SU-DHL-6 (cell line): ENCODE results near the gene PIP5K1B.

Experiments
- H2AFZ ChIP-seq: fragments of 200-600 bp; sonication (generic); 2 replicates; pipeline ENCODE4 v1.6.1; 2014; ENCODE audit warnings: low read depth, mild to moderate bottlenecking, moderate library complexity, mixed read lengths, antibody characterized with exemption, low read length; ENCODE audit not compliant: severe bottlenecking
- H3F3A ChIP-seq: fragments of 200-600 bp; shearing (Covaris generic); 2 replicates; pipeline ENCODE4 v1.6.0; 2016; ENCODE audit warnings: antibody characterized with exemption, mild to moderate bottlenecking; ENCODE audit not compliant: insufficient read depth
- H3K27ac ChIP-seq: fragments of 200-600 bp; sonication (generic); 2 replicates; pipeline ENCODE4 v1.5.1; 2016; ENCODE audit warnings: low read depth, mild to moderate bottlenecking, low read length, moderate library complexity, mixed read lengths
- H3K27me3 ChIP-seq: fragments of 200-600 bp; sonication (generic), shearing (Covaris generic); 2 replicates; pipeline ENCODE4 v1.6.0; 2014; ENCODE audit warnings: mild to moderate bottlenecking, low read length
- H3K36me3 ChIP-seq: fragments of 200-600 bp; sonication (generic); 2 replicates; pipeline ENCODE4 v1.6.1; 2014; ENCODE audit warnings: mild to moderate bottlenecking, low read length, mixed read lengths
- H3K4me2 ChIP-seq: fragments of 300-600, 200-600 bp; shearing (Covaris generic), sonication (generic); 2 replicates; pipeline ENCODE4 v1.6.0; 2014; ENCODE audit warnings: low read length, low read depth, mild to moderate bottlenecking; ENCODE audit not compliant: poor library complexity, severe bottlenecking
- H3K4me3 ChIP-seq: fragments of 200-600 bp; sonication (generic); 2 replicates; pipeline ENCODE4 v1.5.1; 2014; ENCODE audit warnings: antibody characterized with exemption, low read length, mild to moderate bottlenecking, mixed read lengths; ENCODE audit not compliant: insufficient read depth, poor library complexity, severe bottlenecking
- H3K79me2 ChIP-seq: fragments of 200-600 bp; sonication (generic); 2 replicates; pipeline ENCODE4 v1.6.1; 2014; ENCODE audit warnings: mild to moderate bottlenecking, low read length, moderate library complexity; ENCODE audit not compliant: insufficient read depth
- H3K9ac ChIP-seq: fragments of 200-600 bp; sonication (generic); 2 replicates; pipeline ENCODE4 v1.7.0; 2014; ENCODE audit warnings: mild to moderate bottlenecking, low read length
- H3K9me2 ChIP-seq: fragments of 200-600 bp; sonication (generic); replicated peaks from 2 replicates; pipeline ENCODE4 v1.6.1; 2014; ENCODE audit warnings: low read length; ENCODE audit not compliant: insufficient read depth
- H3K9me3 ChIP-seq: fragments of 200-600 bp; sonication (generic); 2 replicates; pipeline ENCODE4 v1.6.1; 2014; ENCODE audit warnings: low read length, mixed read lengths; ENCODE audit not compliant: insufficient read depth
- H4K20me1 ChIP-seq: fragments of 200-600 bp; sonication (generic); 2 replicates; pipeline ENCODE4 v1.6.1; 2014; ENCODE audit warnings: low read depth, mild to moderate bottlenecking, antibody characterized with exemption, low read length, moderate library complexity, mixed read lengths
- CTCF ChIP-seq: fragments of 200-600 bp; sonication (generic); IDR thresholded peaks from one replicate; pipeline ENCODE4 v1.5.1; 2017; ENCODE audit warnings: antibody characterized with exemption, mild to moderate bottlenecking, low read length, moderate library complexity; ENCODE audit not compliant: insufficient read depth, poor library complexity, severe bottlenecking
- EZH2phosphoT487 ChIP-seq: fragments of 200-600 bp; sonication (generic), shearing (Covaris generic); conservative IDR thresholded peaks from 2 replicates; pipeline ENCODE4 v1.6.1; 2018; ENCODE audit warnings: mild to moderate bottlenecking, antibody characterized with exemption, low read length, moderate library complexity, mixed read lengths

PIP5K1B gene

DNA sequence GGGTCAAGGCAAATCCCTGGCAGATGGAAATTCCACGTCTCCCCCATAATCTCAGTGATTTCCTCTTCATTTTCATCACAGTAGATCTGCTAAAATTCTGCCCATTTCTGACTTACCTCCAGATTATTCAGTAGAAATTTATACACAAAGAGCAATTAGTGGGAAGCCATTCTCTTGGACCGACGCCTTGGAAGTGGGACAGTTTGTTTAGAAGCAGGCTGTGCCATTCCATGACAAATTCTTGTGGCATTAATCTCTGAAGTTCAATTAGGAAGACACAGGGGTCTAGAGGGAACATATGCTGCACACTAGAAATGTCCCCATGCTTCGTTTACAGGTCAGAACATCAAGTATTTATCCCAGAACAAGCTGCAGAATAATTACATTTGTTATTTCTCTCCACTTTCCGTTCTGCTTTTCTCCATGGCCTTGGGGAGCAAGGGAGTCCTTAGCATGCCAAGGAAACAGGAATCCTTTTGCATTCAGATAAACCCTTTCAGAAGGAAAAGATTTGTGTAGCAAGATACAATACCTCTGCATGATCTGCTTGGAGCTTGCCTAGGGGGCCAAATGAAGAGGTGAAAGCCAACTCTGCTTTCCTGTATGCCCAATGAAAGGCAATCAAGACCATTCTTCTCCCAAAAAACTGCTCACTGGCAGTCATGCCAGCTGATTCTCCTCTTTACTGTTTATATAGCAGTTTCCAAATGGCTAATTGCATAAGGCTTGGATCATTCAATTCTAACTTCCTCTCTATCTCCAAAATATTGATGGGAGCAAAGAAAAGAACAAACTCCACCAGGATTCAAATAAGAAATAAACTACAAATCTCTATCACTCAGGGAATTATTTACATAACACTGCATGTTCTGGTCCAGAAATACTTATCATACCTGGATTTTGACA, 311.4 kb downstream of the PIP5K1B start:
- H3K4me3 ChIP-seq, result no peak overlapping the region
- H3K27me3 ChIP-seq, result no peaks in the 10 kb centered on the region
- no peaks in the 10 kb centered on the region for H4K20me1 ChIP-seq
- no peaks in the 10 kb centered on the region for H3K36me3 ChIP-seq
- H2AFZ ChIP-seq, result no peak overlapping the region
- no peaks in the 10 kb centered on the region for H3K9me3 ChIP-seq
- no peak for TF ChIP-seq EZH2phosphoT487
- TF ChIP-seq CTCF, result no peak
- H3K9ac ChIP-seq, result no peak overlapping the region
- H3K4me2 ChIP-seq, result no peak overlapping the region
- no peaks in the 10 kb centered on the region for H3F3A ChIP-seq
- H3K79me2 ChIP-seq, result no peaks in the 10 kb centered on the region
- no peak overlapping the region for H3K27ac ChIP-seq
- H3K9me2 ChIP-seq, result no peaks in the 10 kb centered on the region

DNA sequence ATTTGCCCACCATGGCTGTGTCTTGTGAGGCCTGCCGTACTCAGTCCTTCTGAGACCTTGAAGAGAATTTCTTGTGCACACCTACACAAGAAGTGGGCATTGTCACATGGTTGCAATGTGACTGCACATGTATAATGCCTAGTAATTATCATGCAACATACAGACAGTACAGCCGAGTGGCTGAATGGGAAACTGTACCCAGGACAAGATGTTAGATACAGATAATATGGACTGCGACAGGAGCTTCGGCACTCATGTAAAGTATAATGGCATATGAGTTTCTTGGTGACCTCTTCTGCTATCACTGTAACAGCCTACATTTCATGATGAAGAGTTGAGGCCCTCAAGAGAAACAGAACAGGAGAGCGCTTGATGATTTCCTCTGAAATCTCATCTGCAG, 313.7 kb downstream of the PIP5K1B start:
- Histone ChIP-seq H3K4me2 (no peak overlapping the region), H3K27me3 (no peaks in the 10 kb centered on the region)
- TF ChIP-seq CTCF (no peak), EZH2phosphoT487 (no peak)

GRCh38 chr9:69019808-69020207, 314.8 kb downstream of the PIP5K1B start:
- Histone ChIP-seq H2AFZ (no peak overlapping the region), H3K9me2 (no peaks in the 10 kb centered on the region), H3K36me3 (no peaks in the 10 kb centered on the region), H3K27ac (no peak overlapping the region), H3K9me3 (no peaks in the 10 kb centered on the region), H4K20me1 (no peaks in the 10 kb centered on the region), H3F3A (no peaks in the 10 kb centered on the region), H3K27me3 (no peaks in the 10 kb centered on the region), H3K4me2 (no peak overlapping the region), H3K9ac (no peak overlapping the region), H3K79me2 (no peaks in the 10 kb centered on the region), H3K4me3 (no peak overlapping the region)
- no peak for TF ChIP-seq CTCF
- TF ChIP-seq EZH2phosphoT487, result no peak

More for the DNA sequence above, 313.7 kb downstream of the PIP5K1B start:
- H3K79me2 ChIP-seq, result no peaks in the 10 kb centered on the region
- no peak overlapping the region for H3K27ac ChIP-seq
- no peaks in the 10 kb centered on the region for H3F3A ChIP-seq
- H4K20me1 ChIP-seq, result no peaks in the 10 kb centered on the region
- no peaks in the 10 kb centered on the region for H3K9me3 ChIP-seq
- no peaks in the 10 kb centered on the region for H3K9me2 ChIP-seq
- no peak overlapping the region for H3K9ac ChIP-seq
- H3K36me3 ChIP-seq, result no peaks in the 10 kb centered on the region
- no peak overlapping the region for H2AFZ ChIP-seq
- no peak overlapping the region for H3K4me3 ChIP-seq
